Calu3 (cell line): ENCODE measurements around the gene LMF1. TPM values are rescaled to one million over a fixed set of nuclear protein-coding genes. Genes with fewer than 3 reads are reported as not detected.
"Not testable (repeated sequence)": the region's sequence is repeated elsewhere in the genome, so short reads cannot be mapped to it uniquely, and the experiment has no call there.

Source experiments
- BruUV-seq: library from RNA; stranded (reverse); fragments of 400-500 nt; replicated peaks from 2 replicates; lab custom pipeline; 2021; lab: Mats Ljungman, UMichigan
- CTCF ChIA-PET: fragments of 300-600 bp; sonication (Branson Sonifier 250); formaldehyde crosslinking; loops from one replicate; lab custom pipeline; 2022; ENCODE audit warnings: antibody characterized with exemption; lab: Charles Lee
- DNase-seq: peaks from one replicate; pipeline ENCODE4 v3.0.0; 2022
- H3K27ac Mint-ChIP-seq: one replicate; pipeline ENCODE4 v1.8.0; 2022; ENCODE audit warnings: mixed read lengths; ENCODE audit not compliant: unreplicated experiment
- H3K27me3 Mint-ChIP-seq: one replicate; pipeline ENCODE4 v1.8.0; 2022; ENCODE audit warnings: mixed read lengths; ENCODE audit not compliant: unreplicated experiment
- H3K36me3 Mint-ChIP-seq: one replicate; pipeline ENCODE4 v1.8.0; 2022; ENCODE audit warnings: mild to moderate bottlenecking, moderate library complexity, mixed read lengths; ENCODE audit not compliant: insufficient read depth, unreplicated experiment
- H3K4me1 Mint-ChIP-seq: one replicate; pipeline ENCODE4 v1.8.0; 2022; ENCODE audit warnings: mild to moderate bottlenecking, low read depth, mixed read lengths; ENCODE audit not compliant: unreplicated experiment
- H3K4me3 Mint-ChIP-seq: one replicate; pipeline ENCODE4 v1.8.0; 2022; ENCODE audit warnings: mild to moderate bottlenecking, low read depth, moderate library complexity, mixed read lengths; ENCODE audit not compliant: unreplicated experiment
- H3K9me3 Mint-ChIP-seq: one replicate; pipeline ENCODE4 v1.8.0; 2022; ENCODE audit warnings: low read depth, mixed read lengths; ENCODE audit not compliant: unreplicated experiment
- intact Hi-C: fragments of 100-400 bp; cut with micrococcal nuclease; formaldehyde crosslinking; loops from one replicate; pipeline ENCODE4 v1.10.0; 2022; ENCODE audit not compliant: unreplicated experiment
- total RNA-seq: library from RNA; stranded (reverse); gene quantifications from 2 replicates; pipeline ENCODE4 v1.2.3, GENCODE V29; 2022
- TF ChIP-seq, protein P1 (sequence below): fragments of 200-600 bp; IDR thresholded peaks from one replicate; pipeline ENCODE4 v1.8.0; 2022; ENCODE audit warnings: antibody characterized with exemption; ENCODE audit not compliant: unreplicated experiment

The LMF1 gene
- total RNA-seq, 1 experiment from 2014 or later, result 31.9 TPM

- intact Hi-C loops, result no loop called here
- DNase-seq, result no peak
- Mint-ChIP-seq H3K36me3 (no peaks in the 10 kb centered on the region), H3K9me3 (no peaks in the 10 kb centered on the region), H3K4me1 (no peaks in the 10 kb centered on the region), H3K4me3 (no peak overlapping the region), H3K27me3 (no peaks in the 10 kb centered on the region), H3K27ac (no peak overlapping the region)
- TF ChIP-seq, protein P1, sequence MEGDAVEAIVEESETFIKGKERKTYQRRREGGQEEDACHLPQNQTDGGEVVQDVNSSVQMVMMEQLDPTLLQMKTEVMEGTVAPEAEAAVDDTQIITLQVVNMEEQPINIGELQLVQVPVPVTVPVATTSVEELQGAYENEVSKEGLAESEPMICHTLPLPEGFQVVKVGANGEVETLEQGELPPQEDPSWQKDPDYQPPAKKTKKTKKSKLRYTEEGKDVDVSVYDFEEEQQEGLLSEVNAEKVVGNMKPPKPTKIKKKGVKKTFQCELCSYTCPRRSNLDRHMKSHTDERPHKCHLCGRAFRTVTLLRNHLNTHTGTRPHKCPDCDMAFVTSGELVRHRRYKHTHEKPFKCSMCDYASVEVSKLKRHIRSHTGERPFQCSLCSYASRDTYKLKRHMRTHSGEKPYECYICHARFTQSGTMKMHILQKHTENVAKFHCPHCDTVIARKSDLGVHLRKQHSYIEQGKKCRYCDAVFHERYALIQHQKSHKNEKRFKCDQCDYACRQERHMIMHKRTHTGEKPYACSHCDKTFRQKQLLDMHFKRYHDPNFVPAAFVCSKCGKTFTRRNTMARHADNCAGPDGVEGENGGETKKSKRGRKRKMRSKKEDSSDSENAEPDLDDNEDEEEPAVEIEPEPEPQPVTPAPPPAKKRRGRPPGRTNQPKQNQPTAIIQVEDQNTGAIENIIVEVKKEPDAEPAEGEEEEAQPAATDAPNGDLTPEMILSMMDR, result no peak
- no TSS peak for BruUV-seq
- CTCF ChIA-PET, result no interaction called here
These were observed 81.7 kb downstream of the LMF1 start for GRCh38 chr16:888901-889570.

DNA sequence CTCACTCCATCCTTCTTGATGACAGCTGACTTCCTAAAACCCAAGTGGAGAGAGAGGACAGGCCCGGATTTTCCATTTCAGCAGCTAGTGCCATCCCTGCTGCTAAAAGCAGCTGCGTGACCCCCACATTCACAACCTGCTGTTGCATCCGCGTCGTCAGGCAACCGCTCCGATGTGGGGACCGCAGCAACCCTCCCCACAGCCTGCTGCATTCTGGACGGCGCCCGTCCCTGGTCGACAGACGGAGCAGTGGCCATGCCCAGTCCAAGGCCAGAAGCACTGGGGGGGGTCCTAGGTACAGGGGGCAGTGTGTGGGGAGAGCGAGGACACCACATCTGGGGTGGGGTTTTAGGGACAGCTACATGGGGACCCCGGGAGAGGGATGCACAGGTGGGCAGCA, 82.3 kb downstream of the LMF1 start:
- H3K36me3 Mint-ChIP-seq, DNase-seq, H3K27ac Mint-ChIP-seq, H3K9me3 Mint-ChIP-seq, H3K4me1 Mint-ChIP-seq, BruUV-seq, CTCF ChIA-PET, H3K27me3 Mint-ChIP-seq, H3K4me3 Mint-ChIP-seq, intact Hi-C loops: not testable (repeated sequence)

- Mint-ChIP-seq H3K27me3 (no peaks in the 10 kb centered on the region), H3K36me3 (no peaks in the 10 kb centered on the region), H3K9me3 (no peaks in the 10 kb centered on the region), H3K4me3 (no peak overlapping the region), H3K27ac (no peak overlapping the region), H3K4me1 (no peaks in the 10 kb centered on the region)
- intact Hi-C loops, result no loop called here
- TF ChIP-seq, protein P1, result no peak
- no TSS peak for BruUV-seq
- CTCF ChIA-PET, result no interaction called here
- DNase-seq, result no peak
These were observed 82.9 kb downstream of the LMF1 start for GRCh38 chr16:887846-888245.

DNA sequence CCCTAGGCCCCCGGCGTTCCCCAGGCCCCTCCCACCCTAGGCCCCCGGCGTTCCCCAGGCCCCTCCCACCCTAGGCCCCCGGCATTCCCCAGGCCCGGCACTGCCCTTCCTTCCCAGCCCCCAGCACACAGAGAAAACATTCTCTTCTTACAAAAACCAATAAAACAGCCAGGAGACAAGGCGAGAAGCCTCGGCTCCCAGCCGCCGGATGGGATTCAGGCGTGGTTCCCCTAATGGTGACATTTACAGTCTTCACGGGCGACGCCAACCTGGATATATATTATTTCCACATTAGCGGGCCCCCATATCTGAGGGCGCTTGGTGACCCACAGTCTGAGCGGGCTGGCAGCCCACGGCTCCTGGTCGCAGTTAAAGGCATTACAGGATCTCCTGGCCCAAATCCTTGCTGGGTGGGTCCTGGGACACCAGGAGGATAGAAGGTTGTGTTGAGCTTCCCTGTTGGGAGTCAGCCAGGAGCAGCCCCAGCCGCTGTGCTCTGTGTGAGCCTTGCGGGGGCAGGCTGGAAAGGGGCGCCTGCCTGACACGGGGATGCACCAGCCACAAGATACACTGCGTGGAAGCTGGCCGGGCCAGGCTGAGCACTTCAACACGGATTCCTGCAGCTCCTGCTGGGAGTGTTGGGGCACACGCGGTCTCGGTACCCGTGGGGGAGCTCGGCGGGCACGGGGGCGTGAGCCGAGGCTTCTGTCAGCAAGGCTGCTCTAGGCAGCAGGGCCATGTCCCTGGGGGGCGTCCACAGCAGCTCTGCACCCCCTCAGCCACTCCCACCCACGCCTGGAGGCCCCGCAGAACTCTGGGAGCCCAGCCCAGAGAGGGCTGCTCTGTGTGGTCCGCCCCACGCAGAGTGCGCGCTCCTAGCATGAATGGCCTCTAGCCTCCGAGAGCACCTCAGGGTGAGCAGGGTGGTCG, 83.7 kb downstream of the LMF1 start:
- no peak overlapping the region for H3K4me3 Mint-ChIP-seq
- intact Hi-C loops, result no loop called here

More for the DNA sequence above, 83.7 kb downstream of the LMF1 start:
- DNase-seq, result no peak
- H3K36me3 Mint-ChIP-seq, result no peaks in the 10 kb centered on the region
- no peaks in the 10 kb centered on the region for H3K4me1 Mint-ChIP-seq
- H3K9me3 Mint-ChIP-seq, result no peaks in the 10 kb centered on the region
- peaks cover 7% of the 10 kb centered on the region for H3K27me3 Mint-ChIP-seq
- BruUV-seq, result no TSS peak
- H3K27ac Mint-ChIP-seq, result no peak overlapping the region
- TF ChIP-seq, protein P1, result no peak
- CTCF ChIA-PET, result no interaction called here
